ENCODE measurements around the gene ADGRG3. TPM values are rescaled to one million over a fixed set of nuclear protein-coding genes. Genes with fewer than 3 reads are reported as not detected.
"Not testable (repeated sequence)": the region's sequence is repeated elsewhere in the genome, so short reads cannot be mapped to it uniquely, and the experiment has no call there.

The ADGRG3 gene
- polyA plus RNA-seq, 4 donors, result 0.45 to 8.6 (median 1.1) TPM

- DNase-seq (peak in 1 of 2 donors; percentile 31), FAIRE-seq (no peak)
- no peak overlapping the region for H3K4me3 ChIP-seq (ENCODE audit: low read depth in 1 of 3, low read length in 3 of 3)
- H3K27me3 ChIP-seq (ENCODE audit: control insufficient read depth in 3 of 3, insufficient read depth in 3 of 3, low read length in 3 of 3), result no peaks in the 10 kb centered on the region
- WGBS, 3 donors, result 56 to 72% (median 58%) methylated on average over 17 of the region's 17 CpGs
- no peaks in the 10 kb centered on the region for H3K9me3 ChIP-seq (ENCODE audit: control insufficient read depth in 2 of 2, insufficient read depth in 1 of 2, low read depth in 1 of 2, low read length in 1 of 2)
- H3K27ac ChIP-seq (ENCODE audit: low read depth in 1 of 3, low read length in 2 of 3), result peak overlapping the region in 1 of 3 donors; percentile 16
- H3K36me3 ChIP-seq (ENCODE audit: control insufficient read depth in 3 of 3, insufficient read depth in 2 of 3, low read depth in 1 of 3, low read length in 3 of 3), result peaks cover 0 to 33% (median 5%) of the 10 kb centered on the region in 3 donors
- H3K4me1 ChIP-seq (ENCODE audit: control insufficient read depth in 3 of 3, insufficient read depth in 2 of 3, low read depth in 1 of 3, low read length in 2 of 3), result no peaks in the 10 kb centered on the region
Observed at GRCh38 chr16:57667526-57668262, 412 bp upstream of the ADGRG3 start.

- Histone ChIP-seq H3K27me3 (ENCODE audit: control insufficient read depth in 3 of 3, insufficient read depth in 3 of 3, low read length in 3 of 3) (peaks cover 0 to 2% (median 0%) of the 10 kb centered on the region in 3 donors), H3K9me3 (ENCODE audit: control insufficient read depth in 2 of 2, insufficient read depth in 1 of 2, low read depth in 1 of 2, low read length in 1 of 2) (no peaks in the 10 kb centered on the region), H3K27ac (ENCODE audit: low read depth in 1 of 3, low read length in 2 of 3) (peak overlapping the region in 1 of 3 donors; percentile 38), H3K36me3 (ENCODE audit: control insufficient read depth in 3 of 3, insufficient read depth in 2 of 3, low read depth in 1 of 3, low read length in 3 of 3) (peaks cover 0 to 21% (median 2%) of the 10 kb centered on the region in 3 donors), H3K4me3 (ENCODE audit: low read depth in 1 of 3, low read length in 3 of 3) (no peak overlapping the region), H3K4me1 (ENCODE audit: control insufficient read depth in 3 of 3, insufficient read depth in 2 of 3, low read depth in 1 of 3, low read length in 2 of 3) (no peaks in the 10 kb centered on the region)
- 81 to 89% (median 83%) methylated on average over 20 of the region's 20 CpGs for WGBS, 3 donors
- DNase-seq (no peak), FAIRE-seq (no peak)
Observed at GRCh38 chr16:57668630-57669475, 747 bp downstream of the ADGRG3 start.

GRCh38 chr16:57669476-57670162 lies 1.5 kb downstream of the ADGRG3 start:
- Histone ChIP-seq H3K4me1 (ENCODE audit: control insufficient read depth in 3 of 3, insufficient read depth in 2 of 3, low read depth in 1 of 3, low read length in 2 of 3) (no peaks in the 10 kb centered on the region), H3K9me3 (ENCODE audit: control insufficient read depth in 2 of 2, insufficient read depth in 1 of 2, low read depth in 1 of 2, low read length in 1 of 2) (no peaks in the 10 kb centered on the region), H3K36me3 (ENCODE audit: control insufficient read depth in 3 of 3, insufficient read depth in 2 of 3, low read depth in 1 of 3, low read length in 3 of 3) (peaks cover 0 to 14% (median 0%) of the 10 kb centered on the region in 3 donors), H3K27ac (ENCODE audit: low read depth in 1 of 3, low read length in 2 of 3) (no peak overlapping the region), H3K4me3 (ENCODE audit: low read depth in 1 of 3, low read length in 3 of 3) (no peak overlapping the region), H3K27me3 (ENCODE audit: control insufficient read depth in 3 of 3, insufficient read depth in 3 of 3, low read length in 3 of 3) (peaks cover 0 to 2% (median 0%) of the 10 kb centered on the region in 3 donors)
- WGBS, 3 donors, result 78 to 88% (median 81%) methylated on average over 9 to 12 of the region's 12 CpGs
- FAIRE-seq, result no peak
- DNase-seq, result no peak

GRCh38 chr16:57670196-57670595 lies 2.1 kb downstream of the ADGRG3 start:
- peaks cover 0 to 2% (median 0%) of the 10 kb centered on the region in 3 donors for H3K27me3 ChIP-seq (ENCODE audit: control insufficient read depth in 3 of 3, insufficient read depth in 3 of 3, low read length in 3 of 3)
- no peak for FAIRE-seq
- WGBS, 3 donors, result 33 to 49% (median 37%) methylated on average over 4 of the region's 4 CpGs
- H3K4me1 ChIP-seq (ENCODE audit: control insufficient read depth in 3 of 3, insufficient read depth in 2 of 3, low read depth in 1 of 3, low read length in 2 of 3), result no peaks in the 10 kb centered on the region
- H3K4me3 ChIP-seq (ENCODE audit: low read depth in 1 of 3, low read length in 3 of 3), result no peak overlapping the region
- H3K36me3 ChIP-seq (ENCODE audit: control insufficient read depth in 3 of 3, insufficient read depth in 2 of 3, low read depth in 1 of 3, low read length in 3 of 3), result peaks cover 0 to 10% (median 0%) of the 10 kb centered on the region in 3 donors
- H3K9me3 ChIP-seq (ENCODE audit: control insufficient read depth in 2 of 2, insufficient read depth in 1 of 2, low read depth in 1 of 2, low read length in 1 of 2), result no peaks in the 10 kb centered on the region
- no peak for DNase-seq
- no peak overlapping the region for H3K27ac ChIP-seq (ENCODE audit: low read depth in 1 of 3, low read length in 2 of 3)

- not testable (repeated sequence) for H3K27ac ChIP-seq (ENCODE audit: low read depth in 1 of 3, low read length in 2 of 3); H3K9me3 ChIP-seq (ENCODE audit: control insufficient read depth in 2 of 2, insufficient read depth in 1 of 2, low read depth in 1 of 2, low read length in 1 of 2); H3K4me1 ChIP-seq (ENCODE audit: control insufficient read depth in 3 of 3, insufficient read depth in 2 of 3, low read depth in 1 of 3, low read length in 2 of 3); FAIRE-seq; H3K36me3 ChIP-seq (ENCODE audit: control insufficient read depth in 3 of 3, insufficient read depth in 2 of 3, low read depth in 1 of 3, low read length in 3 of 3); H3K27me3 ChIP-seq (ENCODE audit: control insufficient read depth in 3 of 3, insufficient read depth in 3 of 3, low read length in 3 of 3); DNase-seq; H3K4me3 ChIP-seq (ENCODE audit: low read depth in 1 of 3, low read length in 3 of 3)
- WGBS, 3 donors, result 58 to 77% (median 73%) methylated on average over 7 of the region's 7 CpGs
Observed at GRCh38 chr16:57671451-57671850, 3.3 kb downstream of the ADGRG3 start.

GRCh38 chr16:57672416-57672815 lies 4.3 kb downstream of the ADGRG3 start:
- 51 to 75% (median 53%) methylated on average over 3 of the region's 3 CpGs for WGBS, 3 donors

GRCh38 chr16:57672824-57673223 lies 4.7 kb downstream of the ADGRG3 start:
- WGBS, 3 donors, result 77 to 91% (median 87%) methylated on average over 2 of the region's 2 CpGs
- Histone ChIP-seq H3K27ac (ENCODE audit: low read depth in 1 of 3, low read length in 2 of 3) (no peak overlapping the region), H3K9me3 (ENCODE audit: control insufficient read depth in 2 of 2, insufficient read depth in 1 of 2, low read depth in 1 of 2, low read length in 1 of 2) (no peaks in the 10 kb centered on the region), H3K27me3 (ENCODE audit: control insufficient read depth in 3 of 3, insufficient read depth in 3 of 3, low read length in 3 of 3) (peaks cover 0 to 2% (median 0%) of the 10 kb centered on the region in 3 donors), H3K36me3 (ENCODE audit: control insufficient read depth in 3 of 3, insufficient read depth in 2 of 3, low read depth in 1 of 3, low read length in 3 of 3) (no peaks in the 10 kb centered on the region), H3K4me3 (ENCODE audit: low read depth in 1 of 3, low read length in 3 of 3) (no peak overlapping the region), H3K4me1 (ENCODE audit: control insufficient read depth in 3 of 3, insufficient read depth in 2 of 3, low read depth in 1 of 3, low read length in 2 of 3) (no peaks in the 10 kb centered on the region)
- FAIRE-seq (no peak), DNase-seq (no peak)

More at GRCh38 chr16:57672416-57672815, 4.3 kb downstream of the ADGRG3 start:
- Histone ChIP-seq H3K4me1 (ENCODE audit: control insufficient read depth in 3 of 3, insufficient read depth in 2 of 3, low read depth in 1 of 3, low read length in 2 of 3) (no peaks in the 10 kb centered on the region), H3K27ac (ENCODE audit: low read depth in 1 of 3, low read length in 2 of 3) (no peak overlapping the region), H3K36me3 (ENCODE audit: control insufficient read depth in 3 of 3, insufficient read depth in 2 of 3, low read depth in 1 of 3, low read length in 3 of 3) (no peaks in the 10 kb centered on the region), H3K27me3 (ENCODE audit: control insufficient read depth in 3 of 3, insufficient read depth in 3 of 3, low read length in 3 of 3) (peaks cover 0 to 2% (median 0%) of the 10 kb centered on the region in 3 donors), H3K9me3 (ENCODE audit: control insufficient read depth in 2 of 2, insufficient read depth in 1 of 2, low read depth in 1 of 2, low read length in 1 of 2) (no peaks in the 10 kb centered on the region), H3K4me3 (ENCODE audit: low read depth in 1 of 3, low read length in 3 of 3) (no peak overlapping the region)
- no peak for DNase-seq
- FAIRE-seq, result no peak

Data from small intestine (tissue), 7 donors.